CD4-positive, alpha-beta T cell (primary cell): Measurements from ENCODE around the gene SNRNP70. TPM values are rescaled to one million over a fixed set of nuclear protein-coding genes. Genes with fewer than 3 reads are reported as not detected.

Source experiments
- ATAC-seq: fragments of 200-7000 bp; cut with Tn5 transposase; one replicate; pipeline ENCODE4 v1.10.0; 2022; ENCODE audit warnings: mild to moderate bottlenecking; ENCODE audit not compliant: poor library complexity
- CTCF ChIA-PET: fragments of 350-600 bp; sonication (Branson Sonifier 250); formaldehyde crosslinking; loops from one replicate; lab custom pipeline; 2021; ENCODE audit warnings: antibody characterized with exemption, inconsistent platforms; lab: Charles Lee
- POLR2A ChIA-PET: fragments of 350-600 bp; sonication (Branson Sonifier 250); formaldehyde crosslinking; loops from one replicate; lab custom pipeline; 2021; ENCODE audit warnings: antibody characterized with exemption, inconsistent platforms; lab: Charles Lee
- DNase-seq, 14 experiments: peaks; one replicate each; pipeline ENCODE4 v3.0.0-alpha.2; 2013 to 2020; ENCODE audit warnings: mixed read lengths in 2 of 14
- H3K27ac ChIP-seq, 2 donors: one replicate each; pipeline versions ENCODE4 v1.5.1 to v1.7.0; 2013; ENCODE audit warnings: low read length in 2 of 2, low read depth in 1 of 2, mild to moderate bottlenecking in 1 of 2
- H3K27me3 ChIP-seq, 2 experiments: 1 replicate in 1 of 2; 2 replicates in 1 of 2; pipeline versions ENCODE4 v1.6.1 to v1.7.0; 2013; ENCODE audit warnings: low read length in 2 of 2, control low read depth in 1 of 2, mild to moderate bottlenecking in 1 of 2, moderate library complexity in 1 of 2; ENCODE audit not compliant: insufficient read depth in 2 of 2, control insufficient read depth in 1 of 2
- H3K36me3 ChIP-seq: one replicate; pipeline ENCODE4 v1.6.1; 2013; ENCODE audit warnings: low read length, control low read depth; ENCODE audit not compliant: insufficient read depth
- H3K4me1 ChIP-seq: one replicate; pipeline ENCODE4 v1.6.1; 2013; ENCODE audit warnings: low read length, control low read depth; ENCODE audit not compliant: insufficient read depth
- H3K4me3 ChIP-seq: one replicate; pipeline ENCODE4 v1.5.1; 2013; ENCODE audit warnings: mild to moderate bottlenecking, low read length, moderate library complexity
- H3K9me3 ChIP-seq, 2 experiments: 1 replicate in 1 of 2; 2 replicates in 1 of 2; pipeline versions ENCODE4 v1.6.1 to v1.7.0; 2013; ENCODE audit warnings: low read length in 2 of 2, mild to moderate bottlenecking in 2 of 2, control low read depth in 1 of 2, moderate library complexity in 1 of 2; ENCODE audit not compliant: control insufficient read depth in 1 of 2, insufficient read depth in 1 of 2
- H3K27ac Mint-ChIP-seq: one replicate; pipeline ENCODE4 v1.8.0; 2020; ENCODE audit warnings: mixed read lengths
- H3K27me3 Mint-ChIP-seq: one replicate; pipeline ENCODE4 v1.8.0; 2021; ENCODE audit warnings: mixed read lengths
- H3K36me3 Mint-ChIP-seq: one replicate; pipeline ENCODE4 v1.8.0; 2021; ENCODE audit warnings: low read depth, mixed read lengths
- H3K4me1 Mint-ChIP-seq: one replicate; pipeline ENCODE4 v1.8.0; 2021; ENCODE audit warnings: low read depth, mixed read lengths
- H3K4me3 Mint-ChIP-seq: one replicate; pipeline ENCODE4 v1.8.0; 2020; ENCODE audit warnings: mild to moderate bottlenecking, mixed read lengths
- H3K9me3 Mint-ChIP-seq: one replicate; pipeline ENCODE4 v1.8.0; 2020; ENCODE audit warnings: mixed read lengths
- CTCF ChIP-seq: fragments of 200-600 bp; IDR thresholded peaks from one replicate; pipeline ENCODE4 v1.8.0; 2022; ENCODE audit warnings: antibody characterized with exemption, mild to moderate bottlenecking
- intact Hi-C, 2 experiments: fragments of 100-400 bp; cut with DNase I in 1 of 2; cut with micrococcal nuclease in 1 of 2; formaldehyde crosslinking; loops; one replicate each; pipeline versions ENCODE4 v1.15.1 to v1.9.0; 2023 to 2025; cut with DNase I, micrococcal nuclease
- total RNA-seq, 174 experiments: library from RNA in 2 of 174; stranded (reverse) in 2 of 174; gene quantifications; one replicate each; pipeline ENCODE4 v1.2.3 and lab custom pipeline; 2021 to 2026

SNRNP70 gene
- total RNA-seq, 2 experiments from 2014 or later = 375 to 397 TPM

GRCh38 chr19:49130325-49130724, 45.1 kb downstream of the SNRNP70 start:
- H3K27me3 ChIP-seq = peaks cover 0 to 12% of the 10 kb centered on the region in 2 experiments
- H3K36me3 ChIP-seq = no peaks in the 10 kb centered on the region
- peaks cover 0 to 12% of the 10 kb centered on the region in 2 experiments for H3K9me3 ChIP-seq
- no peak overlapping the region for H3K27ac ChIP-seq
- CTCF ChIA-PET = interaction anchor here (1.0 to 4.4 kb wide), 3 partner anchors 16 to 33 kb away, joined by 3 to 43 read pairs (median 6); partner anchors contain the start of gene LIN7B
- ATAC-seq (no peak), DNase-seq (no peak)
- Mint-ChIP-seq H3K9me3 (no peaks in the 10 kb centered on the region), H3K27ac (no peak overlapping the region), H3K4me3 (peak overlapping the region; percentile 15), H3K36me3 (no peaks in the 10 kb centered on the region), H3K27me3 (peaks cover 4% of the 10 kb centered on the region), H3K4me1 (peaks cover 34% of the 10 kb centered on the region)
- POLR2A ChIA-PET = interaction anchor here (0.7 kb wide), 1 partner anchor 21 kb away, joined by 4 read pairs; no protein-coding TSS in a partner anchor
- H3K4me3 ChIP-seq = no peak overlapping the region
- no peak for TF ChIP-seq CTCF
- peaks cover 29% of the 10 kb centered on the region for H3K4me1 ChIP-seq
- intact Hi-C loops = no loop called here

- no peak overlapping the region for H3K27ac Mint-ChIP-seq
- no peaks in the 10 kb centered on the region for H3K9me3 Mint-ChIP-seq
- peak in 9 of 14 experiments; percentile 38 to 71 (median 49) for DNase-seq
- TF ChIP-seq CTCF = no peak
- ATAC-seq = peak; percentile 59
- Histone ChIP-seq H3K27ac (no peak overlapping the region), H3K4me1 (peaks cover 21% of the 10 kb centered on the region), H3K36me3 (no peaks in the 10 kb centered on the region), H3K4me3 (peak overlapping the region; percentile 38), H3K27me3 (peaks cover 0 to 15% of the 10 kb centered on the region in 2 experiments), H3K9me3 (peaks cover 0 to 12% of the 10 kb centered on the region in 2 experiments)
- H3K4me3 Mint-ChIP-seq = peak overlapping the region; percentile 80
- H3K27me3 Mint-ChIP-seq = peaks cover 8% of the 10 kb centered on the region
- H3K36me3 Mint-ChIP-seq = no peaks in the 10 kb centered on the region
- ChIA-PET CTCF (interaction anchor here (0.7 to 1.3 kb wide), 3 partner anchors 13 to 35 kb away, joined by 3 to 4 read pairs (median 3); no protein-coding TSS in a partner anchor), POLR2A (interaction anchor here (1.2 kb wide), 1 partner anchor 35 kb away, joined by 3 read pairs; no protein-coding TSS in a partner anchor)
- H3K4me1 Mint-ChIP-seq = peaks cover 29% of the 10 kb centered on the region
- intact Hi-C loops = no loop called here
Observed at GRCh38 chr19:49132974-49133609, 47.8 kb downstream of the SNRNP70 start.

- ChIA-PET CTCF (interaction anchor here (1.3 kb wide), 2 partner anchors 19 to 27 kb away, joined by 3 read pairs; partner anchors contain the start of gene LIN7B), POLR2A (interaction anchor here (0.6 kb wide), 1 partner anchor 35 kb away, joined by 3 read pairs; no protein-coding TSS in a partner anchor)
- peak overlapping the region; percentile 38 for H3K4me3 ChIP-seq
- H3K9me3 Mint-ChIP-seq = no peaks in the 10 kb centered on the region
- TF ChIP-seq CTCF = no peak
- H3K4me3 Mint-ChIP-seq = peak overlapping the region; percentile 80
- H3K36me3 ChIP-seq = no peaks in the 10 kb centered on the region
- no peaks in the 10 kb centered on the region for H3K36me3 Mint-ChIP-seq
- H3K9me3 ChIP-seq = peaks cover 0 to 12% of the 10 kb centered on the region in 2 experiments
- peaks cover 14% of the 10 kb centered on the region for H3K4me1 ChIP-seq
- peaks cover 8% of the 10 kb centered on the region for H3K27me3 Mint-ChIP-seq
- ATAC-seq = peak; percentile 79
- H3K27ac Mint-ChIP-seq = no peak overlapping the region
- H3K27me3 ChIP-seq = peaks cover 0 to 15% of the 10 kb centered on the region in 2 experiments
- intact Hi-C loops = no loop called here
- peaks cover 21% of the 10 kb centered on the region for H3K4me1 Mint-ChIP-seq
- peak in 11 of 14 experiments; percentile 34 to 74 (median 56) for DNase-seq
- H3K27ac ChIP-seq = no peak overlapping the region
Observed at GRCh38 chr19:49133621-49134454, 48.6 kb downstream of the SNRNP70 start.
